ENCODE measurements around the gene SLC24A4.

DNA sequence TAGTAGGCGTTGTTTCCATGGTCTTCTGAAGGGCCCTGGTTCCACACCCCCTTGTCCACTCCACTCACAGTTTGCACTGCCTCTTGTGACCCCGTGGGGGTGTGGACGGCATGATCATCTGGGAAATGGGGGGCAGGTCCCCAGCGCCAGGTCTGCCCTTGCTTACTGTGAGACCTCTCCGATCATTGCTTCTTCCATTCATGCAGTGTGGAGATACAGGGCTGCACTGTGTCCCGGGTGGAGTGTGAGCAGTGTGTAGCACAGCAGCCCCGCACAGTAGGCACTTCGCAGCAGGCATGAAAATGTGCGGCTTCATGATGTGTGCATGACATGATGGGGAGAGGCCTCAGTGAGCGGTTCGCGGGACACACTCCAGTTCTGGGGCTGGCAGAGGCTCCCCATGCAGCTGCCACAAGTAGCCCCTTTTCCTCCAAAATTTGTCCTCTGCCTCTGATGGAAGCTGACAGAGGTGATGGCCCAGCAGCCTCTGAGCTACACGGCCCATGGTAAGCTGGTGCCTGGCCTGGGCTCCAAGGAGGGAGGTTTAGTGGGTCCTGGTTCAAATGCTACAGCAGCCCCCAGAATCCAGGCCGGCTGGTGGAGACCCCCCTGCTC is 205.6 kb downstream of the SLC24A4 start:
- TF ChIP-seq GATA1 (IDR thresholded peaks at IDR 0.05; ENCODE audit: low read depth, low read length) (no peak), POLR2A (IDR thresholded peaks at IDR 0.05; ENCODE audit: low read length) (no peak)
